ENCODE results near the gene LRCH1. TPM values are rescaled to one million over a fixed set of nuclear protein-coding genes. Genes with fewer than 3 reads are reported as not detected.

Gene LRCH1
- total RNA-seq, 4 donors from 2014 or later: 5.2 to 30.7 (median 17.1) TPM

- H3K36me3 ChIP-seq: no peaks in the 10 kb centered on the region
- no peak overlapping the region for H3K27ac ChIP-seq
- TF ChIP-seq CTCF (IDR thresholded peaks at IDR 0.05): no peak
- no peak for TF ChIP-seq POLR2A (IDR thresholded peaks at IDR 0.05)
- TF ChIP-seq POLR2AphosphoS5 (IDR thresholded peaks at IDR 0.05): no peak
- TF ChIP-seq EP300 (IDR thresholded peaks at IDR 0.05; ENCODE audit: low read depth): no peak
- no peak overlapping the region for H3K4me3 ChIP-seq
- intact Hi-C loops (cut with DNase I; ENCODE audit: low total_unique reads) (loop anchor here (10.0 kb wide), 1 partner anchor 59 kb away; the partner anchor contains the start of gene LRCH1), in situ Hi-C loops (cut with MboI; ENCODE audit: low pct_ligation_motif_present in 1 of 4, low pct_unique_long_range_greater_than_20kb in 1 of 4, low sequenced_read_pairs in 3 of 4) (no loop called here)
- DNase-seq: no peak
- no peaks in the 10 kb centered on the region for H3K9me3 ChIP-seq
- H3K27me3 ChIP-seq: no peaks in the 10 kb centered on the region
- peaks cover 12 to 58% (median 16%) of the 10 kb centered on the region in 4 donors for H3K4me1 ChIP-seq
- 88 to 90% methylated on average over 5 to 8 of the region's 8 CpGs for WGBS, 2 donors (ENCODE audit: low coverage in 1 of 2)
Measured at GRCh38 chr13:46613409-46614049, 60.6 kb downstream of the LRCH1 start.

GRCh38 chr13:46614582-46614981 is 61.6 kb downstream of the LRCH1 start:
- in situ Hi-C loops (cut with MboI; ENCODE audit: low pct_ligation_motif_present in 1 of 4, low pct_unique_long_range_greater_than_20kb in 1 of 4, low sequenced_read_pairs in 3 of 4) (no loop called here), intact Hi-C loops (cut with DNase I; ENCODE audit: low total_unique reads) (loop anchor here (10.0 kb wide), 1 partner anchor 60 kb away; the partner anchor contains the start of gene LRCH1)
- Histone ChIP-seq H3K36me3 (no peaks in the 10 kb centered on the region), H3K27ac (peak overlapping the region; percentile 77 to 84 (median 80)), H3K27me3 (no peaks in the 10 kb centered on the region), H3K4me1 (peaks cover 12 to 56% (median 17%) of the 10 kb centered on the region in 4 donors), H3K4me3 (no peak overlapping the region), H3K9me3 (no peaks in the 10 kb centered on the region)
- no peak for DNase-seq
- 79 to 81% methylated on average over 7 of the region's 7 CpGs for WGBS, 2 donors (ENCODE audit: low coverage in 1 of 2)
- TF ChIP-seq EP300 (IDR thresholded peaks at IDR 0.05; ENCODE audit: low read depth) (no peak), POLR2AphosphoS5 (IDR thresholded peaks at IDR 0.05) (no peak), POLR2A (IDR thresholded peaks at IDR 0.05) (no peak), CTCF (IDR thresholded peaks at IDR 0.05) (no peak)

- peak overlapping the region in 3 of 4 donors; percentile 5 to 38 (median 14) for H3K4me3 ChIP-seq
- no peaks in the 10 kb centered on the region for H3K9me3 ChIP-seq
- in situ Hi-C loops (cut with MboI; ENCODE audit: low pct_ligation_motif_present in 1 of 4, low pct_unique_long_range_greater_than_20kb in 1 of 4, low sequenced_read_pairs in 3 of 4): no loop called here
- peak overlapping the region; percentile 77 to 84 (median 80) for H3K27ac ChIP-seq
- DNase-seq: no peak
- intact Hi-C loops (cut with DNase I; ENCODE audit: low total_unique reads): loop anchor here (10.0 kb wide), 1 partner anchor 61 kb away; the partner anchor contains the start of gene LRCH1
- 24 to 29% methylated on average over 6 to 8 of the region's 8 CpGs for WGBS, 2 donors (ENCODE audit: low coverage in 1 of 2)
- no peaks in the 10 kb centered on the region for H3K27me3 ChIP-seq
- no peak for TF ChIP-seq POLR2A (IDR thresholded peaks at IDR 0.05)
- no peak for TF ChIP-seq CTCF (IDR thresholded peaks at IDR 0.05)
- TF ChIP-seq EP300 (IDR thresholded peaks at IDR 0.05; ENCODE audit: low read depth): no peak
- H3K4me1 ChIP-seq: peaks cover 16 to 65% (median 29%) of the 10 kb centered on the region in 4 donors
- no peaks in the 10 kb centered on the region for H3K36me3 ChIP-seq
Measured at GRCh38 chr13:46615888-46616531, 63.0 kb downstream of the LRCH1 start.

GRCh38 chr13:46617229-46617721 is 64.3 kb downstream of the LRCH1 start:
- Histone ChIP-seq H3K36me3 (no peaks in the 10 kb centered on the region), H3K4me3 (no peak overlapping the region), H3K27me3 (no peaks in the 10 kb centered on the region), H3K9me3 (no peaks in the 10 kb centered on the region), H3K4me1 (peaks cover 27 to 78% (median 40%) of the 10 kb centered on the region in 4 donors), H3K27ac (peak overlapping the region; percentile 77 to 84 (median 80))
- intact Hi-C loops (cut with DNase I; ENCODE audit: low total_unique reads) (loop anchor here (10.0 kb wide), 1 partner anchor 62 kb away; the partner anchor contains the start of gene LRCH1), in situ Hi-C loops (cut with MboI; ENCODE audit: low pct_ligation_motif_present in 1 of 4, low pct_unique_long_range_greater_than_20kb in 1 of 4, low sequenced_read_pairs in 3 of 4) (no loop called here)
- DNase-seq: no peak
- no peak for TF ChIP-seq EP300 (IDR thresholded peaks at IDR 0.05; ENCODE audit: low read depth)
- no peak for TF ChIP-seq POLR2A (IDR thresholded peaks at IDR 0.05)
- TF ChIP-seq POLR2AphosphoS5 (IDR thresholded peaks at IDR 0.05): no peak
- TF ChIP-seq CTCF (IDR thresholded peaks at IDR 0.05): no peak
- 73% methylated on average over 8 of the region's 8 CpGs; no CpG with 5 or more reads in 1 of the 2 donors for WGBS, 2 donors (ENCODE audit: low coverage in 1 of 2)

Data from transverse colon (tissue), 4 donors.